ENCODE results near the gene ZNF718. TPM values are rescaled to one million over a fixed set of nuclear protein-coding genes. Genes with fewer than 3 reads are reported as not detected.

ZNF718 gene
- total and polyA plus RNA-seq, 2 experiments from 2014 or later = 9.7 to 35.1 TPM

DNA sequence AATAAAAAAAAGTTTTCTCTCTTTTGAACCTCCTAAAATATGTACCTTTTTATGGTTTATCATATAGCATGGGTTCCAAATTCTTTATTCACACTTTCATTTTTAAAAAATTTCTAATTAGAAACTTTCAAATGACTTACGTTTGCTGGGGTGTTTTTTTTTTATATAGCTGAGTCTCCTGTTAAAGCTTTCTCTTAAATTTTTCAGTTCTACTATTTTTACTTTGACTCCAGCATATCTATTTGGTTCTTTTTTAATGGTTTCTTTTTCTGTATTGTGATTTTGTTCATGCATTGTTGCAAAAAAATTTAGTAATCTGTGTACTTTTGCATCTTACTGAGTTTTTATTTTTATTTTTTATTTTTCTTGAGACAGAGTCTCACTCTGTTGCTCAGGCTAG is 22.3 kb downstream of the ZNF718 start:
- Histone ChIP-seq H3K9me2 (ENCODE audit: insufficient read depth) (no peaks in the 10 kb centered on the region), H3K79me2 (replicated peaks; ENCODE audit: insufficient read depth) (peaks cover 100% of the 10 kb centered on the region), H3K27ac (ENCODE audit: low read depth) (no peak overlapping the region), H3F3A (replicated peaks; ENCODE audit: low read depth) (0 out of 2 replicates have a peak, but pooled peaks cover 3% of the 10 kb centered on the region), H3K4me1 (ENCODE audit: insufficient read depth) (no peaks in the 10 kb centered on the region), H2AFZ (no peak overlapping the region), H3K4me3 (no peak overlapping the region), H4K20me1 (replicated peaks; ENCODE audit: insufficient read depth) (no peaks in the 10 kb centered on the region; the same call in 1 of the 2 replicates), H3K36me3 (ENCODE audit: insufficient read depth) (no peaks in the 10 kb centered on the region; the same call in 1 of the 2 replicates), H3K27me3 (ENCODE audit: insufficient read depth) (no peaks in the 10 kb centered on the region), H3K4me2 (no peak overlapping the region)
- no peak for ATAC-seq
- TF ChIP-seq JUNB (IDR thresholded peaks at IDR 0.05; ENCODE audit: unreplicated experiment) (no peak), POLR2AphosphoS5 (IDR thresholded peaks at IDR 0.05; ENCODE audit: low read depth) (no peak), ZNF114 (CRISPR knock-in tag; IDR thresholded peaks at IDR 0.05) (no peak), STAT1 (IDR thresholded peaks at IDR 0.05; ENCODE audit: unreplicated experiment) (no peak), EZH2 (IDR thresholded peaks at IDR 0.05; ENCODE audit: low read depth, unreplicated experiment) (no peak), ZNF331 (CRISPR knock-in tag; IDR thresholded peaks at IDR 0.05; ENCODE audit: low read depth) (no peak), NANOG (IDR thresholded peaks at IDR 0.05; ENCODE audit: borderline replicate concordance) (no peak), EZH2phosphoT487 (IDR thresholded peaks at IDR 0.05; ENCODE audit: unreplicated experiment) (no peak), CREB1 (CRISPR knock-in tag; IDR thresholded peaks at IDR 0.05; ENCODE audit: low read depth) (no peak)
- TF ChIP-seq, protein P1, sequence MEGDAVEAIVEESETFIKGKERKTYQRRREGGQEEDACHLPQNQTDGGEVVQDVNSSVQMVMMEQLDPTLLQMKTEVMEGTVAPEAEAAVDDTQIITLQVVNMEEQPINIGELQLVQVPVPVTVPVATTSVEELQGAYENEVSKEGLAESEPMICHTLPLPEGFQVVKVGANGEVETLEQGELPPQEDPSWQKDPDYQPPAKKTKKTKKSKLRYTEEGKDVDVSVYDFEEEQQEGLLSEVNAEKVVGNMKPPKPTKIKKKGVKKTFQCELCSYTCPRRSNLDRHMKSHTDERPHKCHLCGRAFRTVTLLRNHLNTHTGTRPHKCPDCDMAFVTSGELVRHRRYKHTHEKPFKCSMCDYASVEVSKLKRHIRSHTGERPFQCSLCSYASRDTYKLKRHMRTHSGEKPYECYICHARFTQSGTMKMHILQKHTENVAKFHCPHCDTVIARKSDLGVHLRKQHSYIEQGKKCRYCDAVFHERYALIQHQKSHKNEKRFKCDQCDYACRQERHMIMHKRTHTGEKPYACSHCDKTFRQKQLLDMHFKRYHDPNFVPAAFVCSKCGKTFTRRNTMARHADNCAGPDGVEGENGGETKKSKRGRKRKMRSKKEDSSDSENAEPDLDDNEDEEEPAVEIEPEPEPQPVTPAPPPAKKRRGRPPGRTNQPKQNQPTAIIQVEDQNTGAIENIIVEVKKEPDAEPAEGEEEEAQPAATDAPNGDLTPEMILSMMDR (conservative IDR thresholded peaks at IDR 0.05; ENCODE audit: low read depth in 2 of 2) = no peak
- TF ChIP-seq, protein P2, sequence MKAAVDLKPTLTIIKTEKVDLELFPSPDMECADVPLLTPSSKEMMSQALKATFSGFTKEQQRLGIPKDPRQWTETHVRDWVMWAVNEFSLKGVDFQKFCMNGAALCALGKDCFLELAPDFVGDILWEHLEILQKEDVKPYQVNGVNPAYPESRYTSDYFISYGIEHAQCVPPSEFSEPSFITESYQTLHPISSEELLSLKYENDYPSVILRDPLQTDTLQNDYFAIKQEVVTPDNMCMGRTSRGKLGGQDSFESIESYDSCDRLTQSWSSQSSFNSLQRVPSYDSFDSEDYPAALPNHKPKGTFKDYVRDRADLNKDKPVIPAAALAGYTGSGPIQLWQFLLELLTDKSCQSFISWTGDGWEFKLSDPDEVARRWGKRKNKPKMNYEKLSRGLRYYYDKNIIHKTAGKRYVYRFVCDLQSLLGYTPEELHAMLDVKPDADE (IDR thresholded peaks at IDR 0.05) = no peak
- TF ChIP-seq, protein P3, sequence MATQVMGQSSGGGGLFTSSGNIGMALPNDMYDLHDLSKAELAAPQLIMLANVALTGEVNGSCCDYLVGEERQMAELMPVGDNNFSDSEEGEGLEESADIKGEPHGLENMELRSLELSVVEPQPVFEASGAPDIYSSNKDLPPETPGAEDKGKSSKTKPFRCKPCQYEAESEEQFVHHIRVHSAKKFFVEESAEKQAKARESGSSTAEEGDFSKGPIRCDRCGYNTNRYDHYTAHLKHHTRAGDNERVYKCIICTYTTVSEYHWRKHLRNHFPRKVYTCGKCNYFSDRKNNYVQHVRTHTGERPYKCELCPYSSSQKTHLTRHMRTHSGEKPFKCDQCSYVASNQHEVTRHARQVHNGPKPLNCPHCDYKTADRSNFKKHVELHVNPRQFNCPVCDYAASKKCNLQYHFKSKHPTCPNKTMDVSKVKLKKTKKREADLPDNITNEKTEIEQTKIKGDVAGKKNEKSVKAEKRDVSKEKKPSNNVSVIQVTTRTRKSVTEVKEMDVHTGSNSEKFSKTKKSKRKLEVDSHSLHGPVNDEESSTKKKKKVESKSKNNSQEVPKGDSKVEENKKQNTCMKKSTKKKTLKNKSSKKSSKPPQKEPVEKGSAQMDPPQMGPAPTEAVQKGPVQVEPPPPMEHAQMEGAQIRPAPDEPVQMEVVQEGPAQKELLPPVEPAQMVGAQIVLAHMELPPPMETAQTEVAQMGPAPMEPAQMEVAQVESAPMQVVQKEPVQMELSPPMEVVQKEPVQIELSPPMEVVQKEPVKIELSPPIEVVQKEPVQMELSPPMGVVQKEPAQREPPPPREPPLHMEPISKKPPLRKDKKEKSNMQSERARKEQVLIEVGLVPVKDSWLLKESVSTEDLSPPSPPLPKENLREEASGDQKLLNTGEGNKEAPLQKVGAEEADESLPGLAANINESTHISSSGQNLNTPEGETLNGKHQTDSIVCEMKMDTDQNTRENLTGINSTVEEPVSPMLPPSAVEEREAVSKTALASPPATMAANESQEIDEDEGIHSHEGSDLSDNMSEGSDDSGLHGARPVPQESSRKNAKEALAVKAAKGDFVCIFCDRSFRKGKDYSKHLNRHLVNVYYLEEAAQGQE (IDR thresholded peaks at IDR 0.05; ENCODE audit: unreplicated experiment) = no peak
- TF ChIP-seq, protein P4, sequence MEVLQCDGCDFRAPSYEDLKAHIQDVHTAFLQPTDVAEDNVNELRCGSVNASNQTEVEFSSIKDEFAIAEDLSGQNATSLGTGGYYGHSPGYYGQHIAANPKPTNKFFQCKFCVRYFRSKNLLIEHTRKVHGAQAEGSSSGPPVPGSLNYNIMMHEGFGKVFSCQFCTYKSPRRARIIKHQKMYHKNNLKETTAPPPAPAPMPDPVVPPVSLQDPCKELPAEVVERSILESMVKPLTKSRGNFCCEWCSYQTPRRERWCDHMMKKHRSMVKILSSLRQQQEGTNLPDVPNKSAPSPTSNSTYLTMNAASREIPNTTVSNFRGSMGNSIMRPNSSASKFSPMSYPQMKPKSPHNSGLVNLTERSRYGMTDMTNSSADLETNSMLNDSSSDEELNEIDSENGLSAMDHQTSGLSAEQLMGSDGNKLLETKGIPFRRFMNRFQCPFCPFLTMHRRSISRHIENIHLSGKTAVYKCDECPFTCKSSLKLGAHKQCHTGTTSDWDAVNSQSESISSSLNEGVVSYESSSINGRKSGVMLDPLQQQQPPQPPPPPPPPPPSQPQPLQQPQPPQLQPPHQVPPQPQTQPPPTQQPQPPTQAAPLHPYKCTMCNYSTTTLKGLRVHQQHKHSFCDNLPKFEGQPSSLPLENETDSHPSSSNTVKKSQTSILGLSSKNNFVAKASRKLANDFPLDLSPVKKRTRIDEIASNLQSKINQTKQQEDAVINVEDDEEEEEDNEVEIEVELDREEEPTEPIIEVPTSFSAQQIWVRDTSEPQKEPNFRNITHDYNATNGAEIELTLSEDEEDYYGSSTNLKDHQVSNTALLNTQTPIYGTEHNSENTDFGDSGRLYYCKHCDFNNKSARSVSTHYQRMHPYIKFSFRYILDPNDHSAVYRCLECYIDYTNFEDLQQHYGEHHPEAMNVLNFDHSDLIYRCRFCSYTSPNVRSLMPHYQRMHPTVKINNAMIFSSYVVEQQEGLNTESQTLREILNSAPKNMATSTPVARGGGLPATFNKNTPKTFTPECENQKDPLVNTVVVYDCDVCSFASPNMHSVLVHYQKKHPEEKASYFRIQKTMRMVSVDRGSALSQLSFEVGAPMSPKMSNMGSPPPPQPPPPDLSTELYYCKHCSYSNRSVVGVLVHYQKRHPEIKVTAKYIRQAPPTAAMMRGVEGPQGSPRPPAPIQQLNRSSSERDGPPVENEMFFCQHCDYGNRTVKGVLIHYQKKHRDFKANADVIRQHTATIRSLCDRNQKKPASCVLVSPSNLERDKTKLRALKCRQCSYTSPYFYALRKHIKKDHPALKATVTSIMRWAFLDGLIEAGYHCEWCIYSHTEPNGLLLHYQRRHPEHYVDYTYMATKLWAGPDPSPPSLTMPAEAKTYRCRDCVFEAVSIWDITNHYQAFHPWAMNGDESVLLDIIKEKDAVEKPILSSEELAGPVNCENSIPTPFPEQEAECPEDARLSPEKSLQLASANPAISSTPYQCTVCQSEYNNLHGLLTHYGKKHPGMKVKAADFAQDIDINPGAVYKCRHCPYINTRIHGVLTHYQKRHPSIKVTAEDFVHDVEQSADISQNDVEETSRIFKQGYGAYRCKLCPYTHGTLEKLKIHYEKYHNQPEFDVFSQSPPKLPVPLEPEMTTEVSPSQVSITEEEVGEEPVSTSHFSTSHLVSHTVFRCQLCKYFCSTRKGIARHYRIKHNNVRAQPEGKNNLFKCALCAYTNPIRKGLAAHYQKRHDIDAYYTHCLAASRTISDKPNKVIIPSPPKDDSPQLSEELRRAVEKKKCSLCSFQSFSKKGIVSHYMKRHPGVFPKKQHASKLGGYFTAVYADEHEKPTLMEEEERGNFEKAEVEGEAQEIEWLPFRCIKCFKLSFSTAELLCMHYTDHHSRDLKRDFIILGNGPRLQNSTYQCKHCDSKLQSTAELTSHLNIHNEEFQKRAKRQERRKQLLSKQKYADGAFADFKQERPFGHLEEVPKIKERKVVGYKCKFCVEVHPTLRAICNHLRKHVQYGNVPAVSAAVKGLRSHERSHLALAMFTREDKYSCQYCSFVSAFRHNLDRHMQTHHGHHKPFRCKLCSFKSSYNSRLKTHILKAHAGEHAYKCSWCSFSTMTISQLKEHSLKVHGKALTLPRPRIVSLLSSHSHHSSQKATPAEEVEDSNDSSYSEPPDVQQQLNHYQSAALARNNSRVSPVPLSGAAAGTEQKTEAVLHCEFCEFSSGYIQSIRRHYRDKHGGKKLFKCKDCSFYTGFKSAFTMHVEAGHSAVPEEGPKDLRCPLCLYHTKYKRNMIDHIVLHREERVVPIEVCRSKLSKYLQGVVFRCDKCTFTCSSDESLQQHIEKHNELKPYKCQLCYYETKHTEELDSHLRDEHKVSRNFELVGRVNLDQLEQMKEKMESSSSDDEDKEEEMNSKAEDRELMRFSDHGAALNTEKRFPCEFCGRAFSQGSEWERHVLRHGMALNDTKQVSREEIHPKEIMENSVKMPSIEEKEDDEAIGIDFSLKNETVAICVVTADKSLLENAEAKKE (CRISPR knock-in tag; IDR thresholded peaks at IDR 0.05) = no peak
- no peak overlapping the region for H3K4me3 Mint-ChIP-seq
- peaks cover 72% of the 10 kb centered on the region for H3K9me3 Mint-ChIP-seq
- no peaks in the 10 kb centered on the region for H3K4me1 Mint-ChIP-seq
- H3K36me3 Mint-ChIP-seq (ENCODE audit: low read depth) = peaks cover 94% of the 10 kb centered on the region
- DNase-seq (ENCODE audit: low spot score) = no peak
- H3K27me3 Mint-ChIP-seq (ENCODE audit: insufficient read depth, low read depth, poor library complexity) = peaks cover 6% of the 10 kb centered on the region
- H3K27ac Mint-ChIP-seq = no peak overlapping the region

Measured in GM23338 (cell line).